IPS-18c (cell line): ENCODE data around the gene BCOR.

Source experiments
- H3K4me3 ChIP-seq: 2 replicates; pipeline ENCODE4 v1.7.0; 2013; ENCODE audit warnings: low read depth, mild to moderate bottlenecking, low read length, moderate library complexity; ENCODE audit not compliant: insufficient read depth
- H3K9me3 ChIP-seq: one replicate; pipeline ENCODE4 v1.6.1; 2013; ENCODE audit warnings: mild to moderate bottlenecking, low read length, moderate library complexity; ENCODE audit not compliant: control insufficient read depth, insufficient read depth

The BCOR gene

DNA sequence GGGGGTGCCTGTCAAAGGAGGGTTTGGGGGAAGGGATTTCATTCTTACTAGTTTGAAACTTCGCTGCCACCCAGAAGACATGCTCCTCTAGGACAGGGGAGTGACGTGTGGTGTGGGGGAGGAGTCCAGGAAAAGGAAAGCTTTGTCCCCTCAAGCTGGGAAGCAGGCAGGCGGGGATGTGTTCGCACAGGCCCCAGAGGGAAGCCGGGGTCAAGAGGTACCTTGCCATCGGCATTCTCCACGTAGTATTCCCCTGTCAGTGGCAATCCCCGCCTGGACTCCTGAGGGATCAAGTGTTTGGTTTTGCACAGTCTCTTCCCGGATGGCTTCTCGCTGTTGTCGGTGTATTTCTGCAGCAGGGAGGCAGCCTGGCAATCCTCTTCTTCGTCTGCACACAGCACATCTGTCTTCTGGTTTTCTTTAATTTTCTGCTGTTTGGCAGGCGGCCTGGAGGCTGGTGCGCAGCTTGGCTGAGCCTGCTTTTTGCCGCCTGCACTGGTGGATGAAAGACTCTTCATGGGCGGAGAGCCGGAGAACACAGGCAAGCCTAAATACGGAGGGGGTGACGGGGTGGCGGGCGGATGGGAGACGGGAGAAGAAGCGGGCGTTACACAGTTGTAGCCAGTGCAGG is 35.1 kb downstream of the BCOR start:
- Histone ChIP-seq H3K9me3 (peaks cover 5% of the 10 kb centered on the region), H3K4me3 (no peak overlapping the region)

DNA sequence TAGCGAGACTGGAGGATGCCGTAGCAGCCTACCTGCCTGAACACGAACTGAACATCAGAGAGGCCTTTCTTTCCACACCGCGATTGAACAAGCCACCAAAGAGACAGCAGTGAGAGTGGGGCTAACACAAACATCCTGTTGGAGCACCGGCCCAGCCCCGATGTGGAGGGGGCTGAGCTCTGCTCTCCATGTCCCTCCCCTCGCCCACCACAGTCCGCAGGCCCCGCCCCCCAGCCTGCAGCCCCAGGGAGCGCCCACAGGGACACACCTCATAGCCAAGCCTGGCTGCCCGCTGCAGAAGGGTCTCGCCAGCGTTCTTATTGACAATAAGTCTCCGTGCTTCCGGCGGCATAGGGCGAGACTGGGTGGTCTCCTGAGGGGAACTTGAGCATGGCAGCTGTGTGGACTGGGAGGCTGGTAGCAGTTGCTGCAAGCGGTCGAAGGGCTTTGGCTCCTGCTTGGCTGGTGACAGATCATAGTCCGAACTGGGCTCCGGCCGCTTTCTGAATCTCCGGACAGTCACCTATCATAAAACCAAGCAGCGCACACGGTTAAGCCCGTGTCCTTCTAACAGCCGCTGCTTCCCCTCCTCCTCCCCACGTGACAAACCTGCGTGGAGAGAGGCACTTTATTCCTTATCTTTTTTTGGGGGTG is 35.8 kb downstream of the BCOR start:
- H3K9me3 ChIP-seq = peaks cover 3% of the 10 kb centered on the region
- no peak overlapping the region for H3K4me3 ChIP-seq

DNA sequence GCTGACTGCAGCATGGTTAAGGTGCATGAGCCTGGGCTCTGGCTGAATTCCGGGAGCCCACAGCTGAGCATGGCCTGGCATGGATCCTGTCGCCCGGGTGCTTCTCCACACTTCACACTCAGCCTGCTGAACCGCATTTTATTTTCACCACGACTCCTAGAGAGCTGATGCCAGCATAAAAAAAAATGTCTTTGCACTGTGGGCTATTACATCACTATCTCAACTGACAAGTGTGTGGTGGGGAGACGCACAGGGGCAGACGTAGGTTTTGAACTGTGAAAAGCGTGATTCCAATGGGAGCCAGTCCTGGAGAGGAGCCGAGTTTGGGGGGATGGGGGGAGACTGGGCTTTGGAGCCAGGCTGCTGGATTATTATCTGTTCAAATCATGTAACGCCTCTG is 36.8 kb downstream of the BCOR start:
- H3K9me3 ChIP-seq = peaks cover 3% of the 10 kb centered on the region
- no peak overlapping the region for H3K4me3 ChIP-seq

DNA sequence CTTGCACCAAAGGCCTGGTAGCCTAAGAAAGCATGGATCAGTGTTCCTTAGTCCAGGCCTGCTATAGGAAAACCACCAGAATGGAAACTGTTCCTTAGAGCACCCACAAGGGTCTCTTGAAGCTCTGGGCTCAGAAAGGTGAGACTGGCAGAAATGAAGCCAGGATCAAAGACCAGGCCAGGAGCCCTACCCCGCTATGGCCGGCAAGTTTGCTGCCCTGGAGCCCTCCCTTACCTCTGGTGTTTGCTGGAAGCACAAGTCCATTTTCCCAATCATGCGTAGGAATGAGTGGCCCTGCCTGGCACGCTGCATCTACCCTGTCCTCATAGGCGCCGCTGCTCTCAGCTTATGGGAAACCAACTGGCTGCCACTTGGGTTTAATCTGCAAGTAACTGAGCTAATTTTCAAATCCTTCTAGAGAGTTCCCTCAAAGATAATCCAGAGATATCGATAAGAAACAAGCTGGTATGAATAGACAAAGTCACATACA is 37.4 kb downstream of the BCOR start:
- Histone ChIP-seq H3K4me3 (no peak overlapping the region), H3K9me3 (no peaks in the 10 kb centered on the region)

DNA sequence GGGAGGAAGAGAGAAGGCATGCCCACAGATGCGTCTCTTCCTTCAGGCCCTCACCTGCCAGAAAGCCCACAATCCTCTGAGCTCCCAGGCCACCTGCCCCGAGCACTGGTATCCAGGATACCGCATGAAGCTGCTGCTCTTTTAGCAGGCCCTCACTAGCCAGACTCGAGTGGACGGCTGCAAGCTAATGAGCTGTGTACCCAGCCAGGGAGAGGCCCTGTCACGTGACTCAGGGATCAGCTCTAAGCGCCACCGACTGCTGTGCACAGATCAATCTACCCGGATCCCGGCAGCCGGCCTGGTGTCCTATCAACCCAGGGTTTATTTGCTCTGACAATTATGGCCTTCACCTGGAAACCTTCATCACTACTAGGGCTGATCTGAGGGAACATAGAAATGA is 39.0 kb downstream of the BCOR start:
- no peak overlapping the region for H3K4me3 ChIP-seq
- no peaks in the 10 kb centered on the region for H3K9me3 ChIP-seq

DNA sequence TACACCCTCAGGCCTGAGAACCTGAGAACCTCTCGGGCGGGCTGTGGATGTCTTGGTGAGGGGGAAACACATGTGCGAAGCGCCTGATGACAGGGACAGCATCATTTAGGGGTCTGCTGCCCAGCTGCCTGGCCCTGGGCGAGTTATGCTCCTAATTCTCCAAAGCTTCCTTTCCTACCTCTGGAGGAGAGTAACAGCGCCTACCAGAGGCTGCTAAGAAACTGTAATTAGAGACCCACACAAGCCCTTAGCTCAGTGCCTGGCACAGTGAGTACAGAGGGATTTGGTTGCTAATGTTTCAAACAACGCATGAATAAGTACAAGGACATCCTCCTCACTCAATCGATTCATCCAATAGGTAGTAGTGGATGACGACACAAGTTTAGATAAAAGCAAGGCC is 40.4 kb downstream of the BCOR start:
- Histone ChIP-seq H3K4me3 (no peak overlapping the region), H3K9me3 (peaks cover 4% of the 10 kb centered on the region)

DNA sequence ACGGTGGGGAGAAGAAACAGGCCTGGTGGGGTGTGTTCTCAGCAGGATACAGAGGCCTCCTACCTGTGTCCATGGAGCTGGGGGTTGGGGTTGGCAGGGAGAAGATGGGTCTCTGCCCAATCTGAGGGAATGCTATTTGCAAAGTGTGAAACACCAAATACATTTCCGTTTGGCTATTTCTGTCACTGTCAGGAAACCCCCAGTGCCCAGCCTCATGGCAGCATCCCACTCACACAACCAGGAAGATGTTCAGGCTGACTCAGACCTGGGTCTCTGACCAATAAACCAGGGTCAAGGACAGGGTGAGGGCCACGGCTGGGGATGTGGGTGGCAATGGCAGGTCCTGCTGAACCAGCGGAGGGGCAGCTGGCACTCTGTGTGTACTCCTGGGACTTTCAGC is 41.3 kb downstream of the BCOR start:
- no peak overlapping the region for H3K4me3 ChIP-seq
- H3K9me3 ChIP-seq = peaks cover 6% of the 10 kb centered on the region

DNA sequence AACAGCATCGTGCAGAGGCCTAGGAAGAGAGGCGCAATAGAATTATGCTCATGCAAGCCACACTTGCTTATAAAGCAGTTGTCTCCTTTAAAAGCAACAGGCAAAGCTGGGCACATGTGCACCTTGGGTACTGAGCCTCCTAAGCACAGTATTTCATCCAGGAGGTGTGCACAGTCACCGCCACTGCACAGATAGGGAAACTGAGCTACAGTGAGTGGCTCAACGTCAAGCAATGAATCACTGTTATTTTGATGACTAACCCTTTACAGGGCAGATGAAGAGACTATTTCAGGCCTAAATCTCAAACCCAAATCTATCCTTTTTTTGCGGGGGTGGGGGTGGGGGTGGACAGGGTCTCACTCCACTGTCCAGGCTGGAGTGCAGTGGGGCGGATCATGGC is 42.3 kb downstream of the BCOR start:
- H3K9me3 ChIP-seq = peaks cover 9% of the 10 kb centered on the region

DNA sequence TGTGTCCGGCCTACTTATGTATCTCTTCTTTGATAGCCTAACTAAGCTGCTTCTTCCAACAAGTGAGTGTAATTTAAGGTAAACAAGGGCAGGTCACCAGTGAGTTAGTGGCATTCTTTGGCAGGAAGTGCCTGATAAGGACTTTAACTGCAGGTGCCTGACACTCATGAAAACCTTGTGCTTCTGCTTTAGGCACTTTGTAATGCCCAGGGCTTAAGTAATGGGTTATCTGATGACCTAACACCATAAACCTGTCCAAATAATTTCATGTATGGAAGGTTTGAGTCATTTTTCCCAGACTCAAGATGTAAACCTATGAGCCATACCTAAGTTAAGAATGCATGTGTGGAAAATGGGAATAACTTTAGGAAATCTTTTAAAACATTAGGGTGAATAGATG is 43.0 kb downstream of the BCOR start:
- H3K9me3 ChIP-seq = peaks cover 15% of the 10 kb centered on the region

More for the DNA sequence above, 42.3 kb downstream of the BCOR start:
- H3K4me3 ChIP-seq = no peak overlapping the region

DNA sequence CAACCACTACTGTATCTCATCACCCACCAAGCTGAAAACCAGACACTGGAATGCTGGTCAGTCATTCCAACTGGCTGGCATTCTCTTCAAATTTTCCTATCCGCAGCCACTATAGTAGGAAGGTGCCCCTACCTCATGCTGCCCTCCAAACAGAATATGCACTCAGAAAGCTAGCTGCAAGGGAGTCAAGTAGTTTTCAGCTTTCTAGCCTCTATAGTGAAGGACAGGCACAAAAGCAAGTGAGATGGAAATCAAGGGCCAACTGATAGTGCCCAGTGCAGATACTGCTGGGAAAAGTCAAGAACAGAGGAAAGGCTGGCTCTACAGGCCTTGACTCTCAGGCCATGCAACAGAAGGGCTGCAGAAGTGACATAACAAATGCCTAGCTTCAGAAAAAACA is 47.2 kb downstream of the BCOR start:
- Histone ChIP-seq H3K4me3 (no peak overlapping the region), H3K9me3 (peaks cover 25% of the 10 kb centered on the region)

More for the DNA sequence above, 43.0 kb downstream of the BCOR start:
- no peak overlapping the region for H3K4me3 ChIP-seq

DNA sequence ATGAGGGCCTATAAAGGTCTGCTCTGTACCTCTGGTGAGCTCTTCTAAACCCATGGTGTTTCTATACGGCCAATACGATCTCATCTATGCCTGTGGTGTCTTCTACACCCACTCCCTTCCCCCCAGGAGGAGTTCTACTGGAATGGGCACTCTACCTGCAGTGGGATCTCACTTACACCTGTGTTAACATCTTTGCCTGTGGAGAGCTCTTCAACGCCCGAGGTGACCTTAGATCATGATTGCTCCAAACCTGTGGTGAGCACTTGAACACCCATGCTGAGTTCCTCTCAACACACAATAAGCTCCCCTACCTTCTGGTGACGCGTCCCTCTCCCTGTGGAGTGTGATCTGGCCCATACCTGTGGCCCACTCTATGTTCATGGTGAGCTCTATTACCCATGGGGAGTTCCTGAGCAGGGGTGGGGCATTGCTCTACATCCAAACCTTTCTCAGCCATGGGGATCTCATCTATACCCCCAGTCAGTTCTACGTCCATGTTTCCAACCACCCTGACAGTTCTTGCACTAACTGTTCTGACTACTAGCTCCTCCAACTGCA is 48.6 kb downstream of the BCOR start:
- no peak overlapping the region for H3K4me3 ChIP-seq
- peaks cover 25% of the 10 kb centered on the region for H3K9me3 ChIP-seq

DNA sequence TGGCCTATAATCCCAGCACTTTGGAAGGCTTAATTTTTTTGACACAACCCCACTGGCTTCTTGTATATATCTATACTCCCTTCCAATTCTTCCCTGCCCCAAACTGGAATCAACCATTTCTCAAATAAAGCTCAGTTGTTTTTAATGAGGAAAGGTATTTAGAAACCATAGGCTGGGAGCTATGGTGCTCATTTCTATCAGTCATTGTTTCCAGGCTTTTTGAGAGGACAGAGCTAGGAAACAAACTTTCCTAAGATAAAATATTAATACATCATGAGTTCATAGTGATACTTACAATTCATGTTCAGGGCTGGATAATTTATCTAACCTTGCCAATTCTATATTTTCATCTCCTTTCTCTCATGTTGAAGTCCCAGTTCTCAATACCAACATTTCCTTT is 50.3 kb downstream of the BCOR start:
- H3K9me3 ChIP-seq = peaks cover 21% of the 10 kb centered on the region
- no peak overlapping the region for H3K4me3 ChIP-seq

DNA sequence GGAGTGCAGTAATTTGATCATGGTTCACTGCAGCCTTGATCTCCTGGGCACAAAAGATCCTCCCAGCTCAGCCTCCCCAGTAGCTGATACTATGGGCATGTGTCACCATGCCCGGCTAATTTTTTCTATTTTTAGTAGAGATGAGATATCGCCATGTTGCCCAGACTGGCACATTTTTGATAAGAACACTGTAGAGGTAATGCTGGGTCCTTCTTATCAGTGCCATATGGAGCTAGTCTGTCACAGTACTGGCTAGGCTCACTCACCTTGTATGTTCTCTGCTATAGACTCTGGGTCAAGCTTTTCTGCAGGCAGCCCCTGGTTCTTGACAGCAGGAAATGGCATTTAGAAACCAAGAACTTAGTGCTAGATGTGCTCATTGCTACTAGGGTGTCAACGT is 53.9 kb downstream of the BCOR start:
- H3K4me3 ChIP-seq = no peak overlapping the region
- peaks cover 4% of the 10 kb centered on the region for H3K9me3 ChIP-seq

DNA sequence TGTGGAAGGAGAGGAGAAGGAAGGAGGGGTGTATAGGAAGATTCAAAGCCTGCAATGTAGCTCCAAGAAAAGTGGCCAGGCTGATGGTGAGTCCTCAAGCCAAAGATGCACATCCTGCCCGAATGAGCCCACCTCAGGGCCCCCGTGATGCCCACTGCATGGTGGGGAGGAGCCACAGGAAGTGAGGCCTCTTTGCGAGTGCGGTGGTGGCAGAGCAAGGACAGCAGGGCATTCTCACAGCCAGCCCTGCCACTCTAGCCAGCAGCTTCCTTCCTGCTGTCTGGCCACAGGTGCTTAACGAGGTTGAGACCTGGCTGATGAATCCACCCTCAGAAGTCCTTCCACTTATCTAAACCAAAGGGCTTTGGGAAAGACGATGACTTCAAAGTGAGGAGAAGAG is 55.8 kb downstream of the BCOR start:
- H3K4me3 ChIP-seq = no peak overlapping the region
- no peaks in the 10 kb centered on the region for H3K9me3 ChIP-seq

DNA sequence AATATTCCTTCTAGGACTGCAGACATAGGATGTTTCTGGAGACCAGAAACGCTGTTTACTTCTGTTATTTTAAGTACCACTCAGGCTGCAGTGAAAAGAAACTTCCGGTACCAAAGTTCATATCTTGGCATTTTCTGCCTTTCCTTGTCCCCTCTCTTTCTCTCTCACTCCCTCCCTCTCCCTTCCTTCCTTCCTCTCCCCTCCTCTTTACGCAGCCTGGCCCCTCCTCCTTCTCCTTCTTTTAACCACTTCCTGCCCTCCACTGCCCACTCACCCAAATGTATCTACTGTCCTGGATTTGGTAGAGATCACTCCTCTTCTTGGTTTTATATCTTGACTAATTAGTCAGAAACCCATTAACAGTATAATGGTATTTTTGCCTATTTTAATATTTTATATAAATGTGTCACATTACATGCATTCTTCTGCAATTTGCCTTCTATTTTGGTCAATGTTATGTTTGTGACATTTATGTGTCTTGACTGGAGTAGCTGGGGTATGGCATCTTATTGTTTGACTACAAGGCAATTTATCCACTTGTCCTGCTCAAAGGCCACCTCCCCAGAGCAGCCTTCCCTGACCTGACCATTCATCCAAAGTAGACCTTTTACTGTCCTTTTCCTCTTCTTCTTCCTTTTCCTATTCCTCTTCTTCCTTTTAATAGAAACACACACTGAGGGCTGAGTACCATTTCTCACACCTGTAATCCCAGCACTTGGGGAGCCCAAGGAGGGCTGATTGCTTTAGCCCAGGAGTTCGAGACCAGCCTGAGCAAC is 56.9 kb downstream of the BCOR start:
- H3K9me3 ChIP-seq = no peaks in the 10 kb centered on the region
- no peak overlapping the region for H3K4me3 ChIP-seq

DNA sequence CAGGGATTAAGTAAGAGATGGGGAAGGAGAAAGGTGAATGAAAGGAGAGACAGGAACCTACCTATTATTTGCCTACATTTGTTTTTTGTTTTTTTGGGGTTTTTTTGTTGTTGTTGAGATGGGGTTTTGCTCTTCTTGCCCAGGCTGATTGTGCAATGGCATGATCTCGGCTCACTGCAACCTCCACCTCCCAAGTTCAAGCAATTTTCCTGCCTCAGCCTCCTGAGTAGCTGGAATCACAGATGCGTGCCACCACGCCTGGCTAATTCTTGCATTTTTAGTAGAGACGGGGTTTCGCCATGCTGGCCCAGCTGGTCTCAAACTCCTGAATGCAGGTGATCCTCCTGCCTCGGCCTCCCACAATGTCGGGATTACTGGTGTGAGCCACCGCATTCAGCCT is 57.9 kb downstream of the BCOR start:
- no peaks in the 10 kb centered on the region for H3K9me3 ChIP-seq
- H3K4me3 ChIP-seq = no peak overlapping the region

DNA sequence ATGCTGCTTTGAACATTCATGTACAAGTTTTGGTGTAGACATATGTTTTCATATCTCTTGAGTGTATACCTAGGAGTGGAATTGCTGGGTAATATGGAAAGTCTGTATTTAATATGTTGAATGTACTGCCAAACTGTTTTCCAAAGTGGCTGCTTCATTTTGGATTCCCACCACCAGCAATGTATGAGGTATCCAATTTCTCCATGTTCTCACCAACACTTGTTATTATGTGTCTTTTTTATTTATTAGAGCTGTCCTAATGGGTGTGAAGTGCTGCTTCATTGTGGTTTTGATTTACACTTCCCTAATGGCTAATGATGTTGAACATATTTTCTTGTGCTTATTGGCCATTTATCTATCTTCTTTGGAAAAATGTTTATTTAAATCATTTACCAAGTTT is 60.4 kb downstream of the BCOR start:
- Histone ChIP-seq H3K9me3 (no peaks in the 10 kb centered on the region), H3K4me3 (no peak overlapping the region)

DNA sequence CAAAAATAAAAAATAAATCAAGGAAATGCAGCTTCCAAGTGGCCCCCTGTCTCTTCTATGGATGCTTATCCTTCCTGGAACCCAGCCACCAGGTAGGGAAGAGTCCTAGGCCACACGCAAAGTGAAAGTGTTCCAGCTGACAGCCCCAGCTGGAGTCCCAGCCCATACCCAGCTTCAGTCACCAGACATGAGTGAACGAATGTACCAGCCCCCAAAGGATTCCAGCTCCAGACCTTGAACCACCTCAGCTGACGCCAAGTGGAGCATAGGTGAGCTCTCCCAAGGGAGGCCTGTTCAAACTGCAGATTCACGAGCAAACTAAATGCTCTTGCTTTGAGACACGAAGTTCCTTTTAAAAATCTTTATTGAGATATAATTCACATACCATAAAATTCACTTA is 62.0 kb downstream of the BCOR start:
- no peak overlapping the region for H3K4me3 ChIP-seq
- no peaks in the 10 kb centered on the region for H3K9me3 ChIP-seq
